Stimulated activated naive CD8-positive, alpha-beta T cell treated with anti-CD3 and anti-CD28 coated beads, Interleukin-15, Interleukin-2, amounts not matched to agents 100 U/mL and 50 U/mL, for 24 hours (primary cell): ENCODE data around the gene CEP57L1.

Source experiments
- ATAC-seq: fragments of 150-1000 bp; cut with Tn5 transposase; one replicate; pipeline ENCODE4 v1.10.0; 2021
- DNase-seq: peaks from one replicate; pipeline ENCODE4 v3.0.0; 2021

Gene CEP57L1

GRCh38 chr6:109095036-109095834, at the start of gene CEP57L1:
TSS of gene CEP57L1 (plus strand) at chr6:109095507. CDS start at chr6:109145222, 49,715 bp downstream.
- peak; percentile 69 for ATAC-seq
- DNase-seq: peak; percentile 97

- ATAC-seq: no peak
These were observed 47.1 kb upstream of the CEP57L1 start for GRCh38 chr6:109048176-109048575.

GRCh38 chr6:109048670-109049415, 46.5 kb upstream of the CEP57L1 start:
- ATAC-seq (no peak), DNase-seq (no peak)

More at GRCh38 chr6:109048176-109048575, 47.1 kb upstream of the CEP57L1 start:
- no peak for DNase-seq

GRCh38 chr6:109050012-109050411, 45.3 kb upstream of the CEP57L1 start:
- ATAC-seq (no peak), DNase-seq (no peak)

GRCh38 chr6:109050447-109051102, 44.7 kb upstream of the CEP57L1 start:
- ATAC-seq (no peak), DNase-seq (no peak)

GRCh38 chr6:109051301-109052017, 43.8 kb upstream of the CEP57L1 start:
- DNase-seq (no peak), ATAC-seq (no peak)

GRCh38 chr6:109052018-109052651, 43.2 kb upstream of the CEP57L1 start:
- DNase-seq: no peak
- ATAC-seq: no peak

GRCh38 chr6:109052852-109053251, 42.5 kb upstream of the CEP57L1 start:
- ATAC-seq: no peak
- DNase-seq: no peak

- DNase-seq (no peak), ATAC-seq (no peak)
These were observed 42.0 kb upstream of the CEP57L1 start for GRCh38 chr6:109053336-109053735.

GRCh38 chr6:109055771-109056235, 39.5 kb upstream of the CEP57L1 start:
- no peak for DNase-seq

GRCh38 chr6:109056661-109057060, 38.6 kb upstream of the CEP57L1 start:
- no peak for DNase-seq
- no peak for ATAC-seq

More at GRCh38 chr6:109055771-109056235, 39.5 kb upstream of the CEP57L1 start:
- no peak for ATAC-seq

GRCh38 chr6:109058620-109059019, 36.7 kb upstream of the CEP57L1 start:
- ATAC-seq (no peak), DNase-seq (no peak)

- DNase-seq (no peak), ATAC-seq (no peak)
These were observed 36.2 kb upstream of the CEP57L1 start for GRCh38 chr6:109059153-109059552.

GRCh38 chr6:109059571-109060021, 35.7 kb upstream of the CEP57L1 start:
- peak; percentile 96 for ATAC-seq
- no peak for DNase-seq

GRCh38 chr6:109060571-109060970, 34.7 kb upstream of the CEP57L1 start:
- no peak for DNase-seq
- no peak for ATAC-seq

GRCh38 chr6:109062216-109062615, 33.1 kb upstream of the CEP57L1 start:
- no peak for DNase-seq
- no peak for ATAC-seq

- DNase-seq (no peak), ATAC-seq (no peak)
These were observed 32.4 kb upstream of the CEP57L1 start for GRCh38 chr6:109062767-109063352.

GRCh38 chr6:109069746-109070145, 25.6 kb upstream of the CEP57L1 start:
- no peak for ATAC-seq
- DNase-seq: no peak

- no peak for DNase-seq
- no peak for ATAC-seq
These were observed 24.0 kb upstream of the CEP57L1 start for GRCh38 chr6:109071125-109071917.
